ENCODE results near the gene KRT13.

KRT13 gene

GRCh38 chr17:41463746-41464145 lies 41.7 kb downstream of the KRT13 start:
- DNase-seq, result no peak

- DNase-seq, result no peak
Observed at GRCh38 chr17:41462705-41463104, 42.7 kb downstream of the KRT13 start.

GRCh38 chr17:41457676-41458075 lies 47.7 kb downstream of the KRT13 start:
- DNase-seq, result no peak

GRCh38 chr17:41456204-41456603 lies 49.2 kb downstream of the KRT13 start:
- DNase-seq, result no peak

- DNase-seq, result no peak
Observed at GRCh38 chr17:41455236-41455635, 50.2 kb downstream of the KRT13 start.

- no peak for DNase-seq
Observed at GRCh38 chr17:41453066-41453465, 52.3 kb downstream of the KRT13 start.

GRCh38 chr17:41452281-41452680 lies 53.1 kb downstream of the KRT13 start:
- no peak for DNase-seq

- DNase-seq, result no peak
Observed at GRCh38 chr17:41451154-41451728, 54.2 kb downstream of the KRT13 start.
